GM19240 (cell line): ENCODE data around the gene TSKU.

Experiments
- DNase-seq: peaks from one replicate; pipeline ENCODE4 v3.0.0; 2011; ENCODE audit warnings: low spot score; ENCODE audit not compliant: insufficient read length

Gene TSKU

GRCh38 chr11:76846441-76846840 lies 63.3 kb downstream of the TSKU start:
- no peak for DNase-seq
